Aorta (tissue), 5 donors: ENCODE data around the gene KRT13. TPM values are rescaled to one million over a fixed set of nuclear protein-coding genes. Genes with fewer than 3 reads are reported as not detected.

Experiments
- ATAC-seq: fragments of 200-7000 bp; cut with Tn5 transposase; one replicate; pipeline ENCODE4 v1.9.1; 2022; ENCODE audit warnings: moderate library complexity; ENCODE audit not compliant: low FRiP score
- DNase-seq, 2 donors: peaks; one replicate each; pipeline ENCODE4 v3.0.0-alpha.2; 2020
- H3K27ac ChIP-seq, 2 donors: one replicate each; pipeline ENCODE4 v1.5.1; 2013; ENCODE audit warnings: low read length in 2 of 2, mild to moderate bottlenecking in 2 of 2, moderate library complexity in 2 of 2, control low read depth in 1 of 2, inconsistent platforms in 1 of 2, low read depth in 1 of 2
- H3K27me3 ChIP-seq, 2 donors: one replicate each; pipeline ENCODE4 v1.6.1; 2013; ENCODE audit warnings: control low read depth in 1 of 2, low read length in 1 of 2, mild to moderate bottlenecking in 1 of 2, moderate library complexity in 1 of 2; ENCODE audit not compliant: insufficient read depth in 2 of 2, control insufficient read depth in 1 of 2
- H3K36me3 ChIP-seq, 2 donors: one replicate each; pipeline ENCODE4 v1.6.1; 2013; ENCODE audit warnings: control low read depth in 1 of 2, low read length in 1 of 2, mild to moderate bottlenecking in 1 of 2; ENCODE audit not compliant: insufficient read depth in 2 of 2, control insufficient read depth in 1 of 2
- H3K4me1 ChIP-seq, 2 donors: one replicate each; pipeline ENCODE4 v1.6.1; 2013; ENCODE audit warnings: low read length in 2 of 2, control low read depth in 1 of 2, mild to moderate bottlenecking in 1 of 2, moderate library complexity in 1 of 2; ENCODE audit not compliant: insufficient read depth in 2 of 2, control insufficient read depth in 1 of 2
- H3K4me3 ChIP-seq, 2 donors: one replicate each; pipeline ENCODE4 v1.5.1; 2013; ENCODE audit warnings: low read length in 2 of 2, control low read depth in 1 of 2, mild to moderate bottlenecking in 1 of 2
- H3K9me3 ChIP-seq: one replicate; pipeline ENCODE4 v1.6.1; 2013; ENCODE audit warnings: mild to moderate bottlenecking, low read length; ENCODE audit not compliant: control insufficient read depth
- WGBS, 2 donors: extraction: QIAGEN DNeasy Blood & Tissue Kit; methylation state at CpG; one replicate each; pipeline ENCODE4 v1.1.7; 2013; 5-methylcytosine and 5-hydroxymethylcytosine counted together
- intact Hi-C, 2 donors: fragments of 100-400 bp; cut with DNase I; formaldehyde crosslinking; loops; one replicate each; pipeline versions ENCODE4 v1.14.2 to v1.15.0; 2022
- polyA plus RNA-seq, 2 donors: library from polyadenylated mRNA; stranded (reverse); fragments of 200-250 nt; gene quantifications; one replicate each; pipeline ENCODE4 v1.2.3, GENCODE V29; 2013
- total RNA-seq, 2 donors: library from RNA; stranded (reverse); fragmentation: NEBNext Ultra II Directional; extraction: Animal tissue kit (Norgen Biotek cat#: 25700); gene quantifications; one replicate each; pipeline ENCODE4 v1.2.1, GENCODE V29; 2021
- donor health status: healthy with polysubstance abuse.
- donor health status: Bipolar disorder and iron deficiency.
- donor health status: DM: no; HTN: no; CAD: no.
- donor health status: DM: no; HTN: no; CAD: no.
- donor health status: DM: yes; HTN: yes; CAD: no.

Gene KRT13
- total and polyA plus RNA-seq, 4 donors = 11.4 to 38.3 TPM; not detected in 2

- ATAC-seq (no peak), DNase-seq (peak in 1 of 2 donors; percentile 28)
- Histone ChIP-seq H3K36me3 (no peaks in the 10 kb centered on the region), H3K4me3 (no peak overlapping the region), H3K27ac (no peak overlapping the region), H3K4me1 (no peaks in the 10 kb centered on the region), H3K9me3 (no peaks in the 10 kb centered on the region), H3K27me3 (no peaks in the 10 kb centered on the region)
- intact Hi-C loops = no loop called here
- 87 to 90% methylated on average over 8 of the region's 8 CpGs for WGBS, 2 donors
These were observed 20.2 kb downstream of the KRT13 start for GRCh38 chr17:41484920-41485904.

GRCh38 chr17:41483991-41484826, 21.2 kb downstream of the KRT13 start:
- 76 to 78% methylated on average over 7 of the region's 7 CpGs for WGBS, 2 donors
- Histone ChIP-seq H3K4me3 (no peak overlapping the region), H3K36me3 (no peaks in the 10 kb centered on the region), H3K9me3 (no peaks in the 10 kb centered on the region), H3K27me3 (no peaks in the 10 kb centered on the region), H3K27ac (no peak overlapping the region), H3K4me1 (no peaks in the 10 kb centered on the region)
- DNase-seq (peak in 1 of 2 donors; percentile 47), ATAC-seq (no peak)
- intact Hi-C loops = no loop called here

GRCh38 chr17:41483531-41483930, 21.9 kb downstream of the KRT13 start:
- H3K27ac ChIP-seq = no peak overlapping the region
- H3K27me3 ChIP-seq = no peaks in the 10 kb centered on the region
- H3K4me3 ChIP-seq = no peak overlapping the region
- 62 to 71% methylated on average over 9 of the region's 9 CpGs for WGBS, 2 donors
- ATAC-seq (no peak), DNase-seq (peak in 1 of 2 donors; percentile 33)
- no peaks in the 10 kb centered on the region for H3K36me3 ChIP-seq
- no peaks in the 10 kb centered on the region for H3K4me1 ChIP-seq
- intact Hi-C loops = no loop called here
- no peaks in the 10 kb centered on the region for H3K9me3 ChIP-seq

GRCh38 chr17:41481036-41481435, 24.4 kb downstream of the KRT13 start, which contains the start of gene KRT35:
KRT35 (minus strand) TSS chr17:41481151; CDS start chr17:41481097, 54 bp downstream.
- H3K4me3 ChIP-seq = no peak within 1 kb of the TSS
- no peaks in the 10 kb centered on the region for H3K27me3 ChIP-seq
- intact Hi-C loops = no loop called here
- 92 to 93% methylated on average over 2 of the region's 2 CpGs for WGBS, 2 donors
- no peak within 1 kb of the TSS for H3K27ac ChIP-seq
- no peaks in the 10 kb centered on the region for H3K9me3 ChIP-seq
- no peaks in the 10 kb centered on the region for H3K4me1 ChIP-seq
- DNase-seq (no peak), ATAC-seq (no peak)
- H3K36me3 ChIP-seq = no peaks in the 10 kb centered on the region

GRCh38 chr17:41480581-41480980, 24.8 kb downstream of the KRT13 start:
- no peaks in the 10 kb centered on the region for H3K27me3 ChIP-seq
- H3K4me3 ChIP-seq = no peak overlapping the region
- WGBS, 2 donors = 94 to 97% methylated on average over 10 of the region's 10 CpGs
- no peaks in the 10 kb centered on the region for H3K9me3 ChIP-seq
- intact Hi-C loops = no loop called here
- ATAC-seq (no peak), DNase-seq (no peak)
- H3K4me1 ChIP-seq = no peaks in the 10 kb centered on the region
- H3K36me3 ChIP-seq = no peaks in the 10 kb centered on the region
- no peak overlapping the region for H3K27ac ChIP-seq

- H3K4me1 ChIP-seq = no peaks in the 10 kb centered on the region
- H3K36me3 ChIP-seq = no peaks in the 10 kb centered on the region
- WGBS, 2 donors = 63 to 69% methylated on average over 2 of the region's 2 CpGs
- no peak for ATAC-seq
- intact Hi-C loops = no loop called here
- no peaks in the 10 kb centered on the region for H3K9me3 ChIP-seq
- DNase-seq = no peak
- no peak overlapping the region for H3K27ac ChIP-seq
- H3K4me3 ChIP-seq = no peak overlapping the region
- no peaks in the 10 kb centered on the region for H3K27me3 ChIP-seq
These were observed 25.3 kb downstream of the KRT13 start for GRCh38 chr17:41480136-41480535.

GRCh38 chr17:41478237-41478636, 27.2 kb downstream of the KRT13 start:
- no peaks in the 10 kb centered on the region for H3K9me3 ChIP-seq
- H3K4me1 ChIP-seq = no peaks in the 10 kb centered on the region
- no peak overlapping the region for H3K4me3 ChIP-seq
- DNase-seq (no peak), ATAC-seq (no peak)
- 82 to 86% methylated on average over 8 of the region's 8 CpGs for WGBS, 2 donors
- intact Hi-C loops = no loop called here
- no peaks in the 10 kb centered on the region for H3K36me3 ChIP-seq
- H3K27ac ChIP-seq = no peak overlapping the region
- H3K27me3 ChIP-seq = no peaks in the 10 kb centered on the region

- H3K4me3 ChIP-seq = no peak overlapping the region
- 88% methylated on average over 22 of the region's 22 CpGs for WGBS, 2 donors
- no peaks in the 10 kb centered on the region for H3K4me1 ChIP-seq
- intact Hi-C loops = no loop called here
- no peaks in the 10 kb centered on the region for H3K27me3 ChIP-seq
- no peak overlapping the region for H3K27ac ChIP-seq
- ATAC-seq (no peak), DNase-seq (no peak)
- no peaks in the 10 kb centered on the region for H3K9me3 ChIP-seq
- no peaks in the 10 kb centered on the region for H3K36me3 ChIP-seq
These were observed 28.3 kb downstream of the KRT13 start for GRCh38 chr17:41476866-41477815.
